HG03432 (cell line): Measurements from ENCODE around the gene KLRK1.
A peak's percentile ranks its signal among the peaks of the same experiment; 100 is the strongest.
"Not testable (repeated sequence)": the region's sequence is repeated elsewhere in the genome, so short reads cannot be mapped to it uniquely, and the experiment has no call there.

Source experiments
- ATAC-seq: cut with Tn5 transposase; IDR thresholded peaks from one replicate; pipeline ENCODE4 v1.9.1; 2021; ENCODE audit warnings: mild to moderate bottlenecking, moderate library complexity; ENCODE audit not compliant: unreplicated experiment

Gene KLRK1

GRCh38 chr12:10363914-10364814 is 25.7 kb downstream of the KLRK1 start:
- peak; percentile 91 for ATAC-seq

GRCh38 chr12:10363658-10363913 is 26.3 kb downstream of the KLRK1 start:
- ATAC-seq: no peak

GRCh38 chr12:10362828-10363657 is 26.8 kb downstream of the KLRK1 start:
- no peak for ATAC-seq

- ATAC-seq: no peak
Observed at GRCh38 chr12:10362325-10362724, 27.5 kb downstream of the KLRK1 start.

- no peak for ATAC-seq
Observed at GRCh38 chr12:10361622-10362021, 28.2 kb downstream of the KLRK1 start.

GRCh38 chr12:10361084-10361483 is 28.8 kb downstream of the KLRK1 start:
- ATAC-seq: no peak

- no peak for ATAC-seq
Observed at GRCh38 chr12:10358969-10359368, 30.9 kb downstream of the KLRK1 start.

- no peak for ATAC-seq
Observed at GRCh38 chr12:10358131-10358530, 31.7 kb downstream of the KLRK1 start.

GRCh38 chr12:10354502-10354901 is 35.3 kb downstream of the KLRK1 start:
- ATAC-seq: no peak

GRCh38 chr12:10354071-10354470 is 35.8 kb downstream of the KLRK1 start:
- no peak for ATAC-seq

GRCh38 chr12:10351457-10351856 is 38.4 kb downstream of the KLRK1 start:
- not testable (repeated sequence) for ATAC-seq

GRCh38 chr12:10341892-10342509 is 47.8 kb downstream of the KLRK1 start:
- no peak for ATAC-seq

GRCh38 chr12:10340946-10341345 is 48.9 kb downstream of the KLRK1 start:
- ATAC-seq: not testable (repeated sequence)

- ATAC-seq: no peak
Observed at GRCh38 chr12:10339053-10339840, 50.6 kb downstream of the KLRK1 start.

- not testable (repeated sequence) for ATAC-seq
Observed at GRCh38 chr12:10338470-10338869, 51.4 kb downstream of the KLRK1 start.

GRCh38 chr12:10336196-10336595 is 53.6 kb downstream of the KLRK1 start:
- ATAC-seq: not testable (repeated sequence)

GRCh38 chr12:10331642-10332239 is 58.1 kb downstream of the KLRK1 start:
- ATAC-seq: no peak

- ATAC-seq: not testable (repeated sequence)
Observed at GRCh38 chr12:10328691-10329090, 61.1 kb downstream of the KLRK1 start.
